K562 (cell line): ENCODE data around the gene STRA8. TPM values are rescaled to one million over a fixed set of nuclear protein-coding genes. Genes with fewer than 3 reads are reported as not detected.

Experiments
- ATAC-seq: fragments of 200-7000 bp; cut with Tn5 transposase; 3 replicates; pipeline ENCODE4 v1.9.1; 2020; ENCODE audit warnings: moderate library complexity
- BruUV-seq: library from RNA; stranded (reverse); fragments of 400-500 nt; replicated peaks from 2 replicates; lab custom pipeline; 2021; lab: Mats Ljungman, UMichigan
- CTCF ChIA-PET: fragments of 300-600 bp; formaldehyde crosslinking; extraction: SDS; loops from one replicate; lab custom pipeline; 2021; ENCODE audit warnings: low intra/inter-chr PET ratio; lab: Yijun Ruan, JAX
- POLR2A ChIA-PET: fragments of 300-600, 350-650 bp; sonication (Branson Sonifier 250); formaldehyde crosslinking; extraction: SDS; loops from one replicate; lab custom pipeline; 2021; ENCODE audit warnings: antibody characterized with exemption, inconsistent platforms; lab: Yijun Ruan, JAX
- DNase-seq, 4 experiments: peaks; one replicate each; pipeline versions ENCODE4 v3.0.0 to v3.0.0-alpha.2; 2011 to 2018; ENCODE audit warnings: low spot score in 3 of 4, mixed read lengths in 3 of 4; ENCODE audit errors: extremely low read depth in 1 of 4
- FAIRE-seq: peaks from 2 replicates; lab custom pipeline; 2011; peaks lifted over from hg19 to GRCh38; lab: Jason Lieb, UNC
- H2AFZ ChIP-seq: 2 replicates; pipeline ENCODE4 v1.6.0; 2011; ENCODE audit warnings: low read depth, low read length, control low read depth, inconsistent platforms
- H3K27ac ChIP-seq: fragments of 200-600 bp; 3 replicates; pipeline ENCODE4 v1.8.0; 2011; ENCODE audit warnings: low read depth, mild to moderate bottlenecking, control low read depth, inconsistent platforms, low read length, moderate library complexity, mixed read lengths; ENCODE audit errors: extremely low read depth
- H3K27me3 ChIP-seq, 2 experiments: fragments of 300-600 bp in 1 of 2; 2 replicates in 1 of 2; 3 replicates in 1 of 2; pipeline versions ENCODE4 v1.6.0 to v1.8.0; 2011; ENCODE audit warnings: inconsistent platforms in 2 of 2, low read length in 2 of 2, mild to moderate bottlenecking in 1 of 2, mixed read lengths in 1 of 2, moderate library complexity in 1 of 2; ENCODE audit not compliant: control insufficient read depth in 2 of 2, insufficient read depth in 2 of 2
- H3K36me3 ChIP-seq: fragments of 300-600 bp; 3 replicates; pipeline ENCODE4 v1.8.0; 2011; ENCODE audit warnings: mild to moderate bottlenecking, low read length, inconsistent platforms; ENCODE audit not compliant: control insufficient read depth, insufficient read depth
- H3K4me1 ChIP-seq, 2 experiments: fragments of 200-600 bp in 1 of 2; replicated peaks in 1 of 2; 2 replicates in 1 of 2; 3 replicates in 1 of 2; pipeline versions ENCODE4 v1.5.1 to v1.8.0; 2011; ENCODE audit warnings: inconsistent platforms in 2 of 2, low read length in 2 of 2, mild to moderate bottlenecking in 1 of 2, mixed read lengths in 1 of 2, moderate library complexity in 1 of 2; ENCODE audit not compliant: control insufficient read depth in 2 of 2, insufficient read depth in 2 of 2
- H3K4me2 ChIP-seq: 2 replicates; pipeline ENCODE4 v1.6.1; 2011; ENCODE audit warnings: low read length, control low read depth, inconsistent platforms, mixed read lengths; ENCODE audit not compliant: insufficient read depth
- H3K4me3 ChIP-seq: fragments of 200-600 bp; sonication (generic), shearing (Covaris generic); 2 replicates; pipeline ENCODE4 v1.5.1; 2016; ENCODE audit warnings: control low read depth, inconsistent platforms
- H3K79me2 ChIP-seq: fragments of 200-600 bp; 3 replicates; pipeline ENCODE4 v1.8.0; 2011; ENCODE audit warnings: low read length, inconsistent platforms; ENCODE audit not compliant: control insufficient read depth, insufficient read depth
- H3K9ac ChIP-seq, 2 experiments: 2 replicates each; pipeline versions ENCODE4 v1.6.0 to v1.6.1; 2011; ENCODE audit warnings: low read depth in 2 of 2, low read length in 2 of 2, control low read depth in 1 of 2, inconsistent platforms in 1 of 2, mild to moderate bottlenecking in 1 of 2, mixed read lengths in 1 of 2; ENCODE audit not compliant: insufficient read depth in 1 of 2
- H3K9me1 ChIP-seq: one replicate; pipeline ENCODE4 v1.6.0; 2011; ENCODE audit warnings: inconsistent platforms, mild to moderate bottlenecking, low read length, moderate library complexity; ENCODE audit not compliant: control insufficient read depth, insufficient read depth
- H3K9me3 ChIP-seq: replicated peaks from 2 replicates; pipeline ENCODE4 v1.5.1; 2011; ENCODE audit warnings: low read depth, low read length, inconsistent platforms; ENCODE audit not compliant: control insufficient read depth, insufficient read depth
- H4K20me1 ChIP-seq: replicated peaks from 2 replicates; pipeline ENCODE4 v1.6.1; 2011; ENCODE audit warnings: low read length, inconsistent platforms, mixed read lengths; ENCODE audit not compliant: control insufficient read depth, insufficient read depth
- BRF1 ChIP-seq: IDR thresholded peaks from 3 replicates; pipeline ENCODE4 v1.6.1; 2011; ENCODE audit warnings: borderline replicate concordance, mild to moderate bottlenecking; ENCODE audit not compliant: insufficient read length; ENCODE audit errors: extremely low read depth
- GTF2F1 ChIP-seq: IDR thresholded peaks from 2 replicates; pipeline ENCODE4 v1.6.1; 2011; ENCODE audit warnings: low read depth, low read length, improper control_type of control experiment
- LCOR ChIP-seq: sonication (generic); formaldehyde crosslinking; IDR thresholded peaks from 2 replicates; pipeline ENCODE4 v1.8.0; 2022; ENCODE audit warnings: mild to moderate bottlenecking, missing genetic modification reagents
- NFE2 ChIP-seq: IDR thresholded peaks from 2 replicates; pipeline ENCODE4 v1.6.1; 2014; ENCODE audit warnings: antibody characterized with exemption, low read depth
- NFRKB ChIP-seq: fragments of 450-650 bp; IDR thresholded peaks from 2 replicates; pipeline ENCODE4 v1.6.1; 2016; ENCODE audit warnings: low read depth
- NUFIP1 ChIP-seq: fragments of 450-650 bp; IDR thresholded peaks from 2 replicates; pipeline ENCODE4 v1.6.1; 2018; ENCODE audit not compliant: partially characterized antibody
- PCBP1 ChIP-seq: fragments of 200-400 bp; formaldehyde crosslinking; IDR thresholded peaks from 2 replicates; pipeline ENCODE4 v1.6.1; 2018; ENCODE audit warnings: mild to moderate bottlenecking, low read depth, low read length; ENCODE audit not compliant: poor library complexity, severe bottlenecking
- POLR2A ChIP-seq: fragments of 450-650 bp; conservative IDR thresholded peaks from 2 replicates; pipeline ENCODE4 v1.6.1; 2016
- PTBP1 ChIP-seq: fragments of 200-400 bp; formaldehyde crosslinking; IDR thresholded peaks from 2 replicates; pipeline ENCODE4 v1.6.1; 2017; ENCODE audit warnings: low read depth, low read length
- SNRNP70 ChIP-seq: fragments of 200-400 bp; formaldehyde crosslinking; optimal IDR thresholded peaks from 2 replicates; pipeline ENCODE3; 2017; ENCODE audit warnings: low read depth, low read length
- TOE1 ChIP-seq, 2 experiments: fragments of 450-650 bp in 1 of 2; sonication (generic) in 1 of 2; formaldehyde crosslinking in 1 of 2; IDR thresholded peaks; 2 replicates each; pipeline versions ENCODE4 v1.7.1 to v1.8.0; 2016 to 2022; ENCODE audit warnings: borderline replicate concordance in 2 of 2, mild to moderate bottlenecking in 2 of 2, antibody characterized with exemption in 1 of 2, inconsistent platforms in 1 of 2, low read depth in 1 of 2, missing genetic modification reagents in 1 of 2, moderate library complexity in 1 of 2
- ZBTB1 ChIP-seq: sonication (generic); formaldehyde crosslinking; IDR thresholded peaks from 2 replicates; pipeline ENCODE4 v1.8.1; 2023; ENCODE audit warnings: missing genetic modification reagents, low read depth, mild to moderate bottlenecking, borderline replicate concordance
- ZBTB8A ChIP-seq: fragments of 450-650 bp; IDR thresholded peaks from 2 replicates; pipeline ENCODE4 v1.6.1; 2018; ENCODE audit warnings: mild to moderate bottlenecking, moderate library complexity; ENCODE audit not compliant: partially characterized antibody
- ZNF384 ChIP-seq: IDR thresholded peaks from 2 replicates; pipeline ENCODE4 v1.6.1; 2012; ENCODE audit warnings: low read depth, low read length, improper control_type of control experiment
- ZNF41 ChIP-seq: fragments of 250-450 bp; sonication (Bioruptor Pico); conservative IDR thresholded peaks from 2 replicates; pipeline ENCODE4 v1.4.0; 2020; ENCODE audit warnings: mild to moderate bottlenecking
- ZNF668 ChIP-seq: fragments of 250-450 bp; sonication (Bioruptor Pico); IDR thresholded peaks from 2 replicates; pipeline ENCODE4 v1.8.0; 2022; ENCODE audit warnings: mild to moderate bottlenecking, inconsistent platforms
- WGBS: fragments of 100-300 bp; shearing (Covaris generic); methylation state at CpG from one replicate; pipeline ENCODE4 v1.1.6; 2016; ENCODE audit warnings: low coverage, mixed read lengths; ENCODE audit not compliant: insufficient coverage; ENCODE audit errors: missing lambda C conversion rate; 5-methylcytosine and 5-hydroxymethylcytosine counted together
- in situ Hi-C: fragments of 300-500 bp; cut with MboI; formaldehyde crosslinking; loops from 4 replicates; pipeline ENCODE4 v1.15.0; 2018; ENCODE audit warnings: inconsistent platforms, mixed read lengths
- intact Hi-C: fragments of 100-400 bp; cut with micrococcal nuclease; formaldehyde crosslinking; loops from 2 replicates; pipeline ENCODE4 v1.14.2; 2022
- polyA plus RNA-seq, 8 experiments: library from polyadenylated mRNA; depleted of rRNA in 4 of 8; stranded (reverse) in 5 of 8; unstranded in 3 of 8; fragments of >200 nt; fragmentation: Nextera tagmentation in 2 of 8; fragmentation: Illumina TruSeq in 1 of 8; extraction: Ambion mirVana in 2 of 8; extraction: Trizol in 1 of 8; gene quantifications; 2 replicates each; pipeline versions ENCODE4 v1.2.1 to v1.2.3, GENCODE V29; 2011 to 2014; ENCODE audit warnings: inconsistent platforms in 1 of 8, missing spikeins in 1 of 8
- total RNA-seq, 7 experiments: library from RNA; depleted of rRNA in 6 of 7; stranded (reverse); fragments of >200 nt in 6 of 7; fragmentation: Illumina TruSeq in 2 of 7; extraction: Trizol in 2 of 7; gene quantifications; 2 replicates each; pipeline versions ENCODE4 v1.2.1 to v1.2.3, GENCODE V29; 2011 to 2021; ENCODE audit warnings: low replicate concordance in 1 of 7
- TF ChIP-seq, protein P1 (sequence below), 2 experiments: fragments of 450-650 bp in 1 of 2; sonication (generic) in 1 of 2; formaldehyde crosslinking in 1 of 2; IDR thresholded peaks in 1 of 2; conservative IDR thresholded peaks in 1 of 2; 2 replicates each; pipeline versions ENCODE4 v1.6.1 to v1.8.1; 2016 to 2023; ENCODE audit warnings: mild to moderate bottlenecking in 2 of 2, moderate library complexity in 2 of 2, inconsistent platforms in 1 of 2, missing genetic modification reagents in 1 of 2

Gene STRA8
- total and polyA plus RNA-seq, 9 of the 15 experiments (the other 6 are each of a cell fraction or from before 2014, with no cell fraction given), result not detected

DNA sequence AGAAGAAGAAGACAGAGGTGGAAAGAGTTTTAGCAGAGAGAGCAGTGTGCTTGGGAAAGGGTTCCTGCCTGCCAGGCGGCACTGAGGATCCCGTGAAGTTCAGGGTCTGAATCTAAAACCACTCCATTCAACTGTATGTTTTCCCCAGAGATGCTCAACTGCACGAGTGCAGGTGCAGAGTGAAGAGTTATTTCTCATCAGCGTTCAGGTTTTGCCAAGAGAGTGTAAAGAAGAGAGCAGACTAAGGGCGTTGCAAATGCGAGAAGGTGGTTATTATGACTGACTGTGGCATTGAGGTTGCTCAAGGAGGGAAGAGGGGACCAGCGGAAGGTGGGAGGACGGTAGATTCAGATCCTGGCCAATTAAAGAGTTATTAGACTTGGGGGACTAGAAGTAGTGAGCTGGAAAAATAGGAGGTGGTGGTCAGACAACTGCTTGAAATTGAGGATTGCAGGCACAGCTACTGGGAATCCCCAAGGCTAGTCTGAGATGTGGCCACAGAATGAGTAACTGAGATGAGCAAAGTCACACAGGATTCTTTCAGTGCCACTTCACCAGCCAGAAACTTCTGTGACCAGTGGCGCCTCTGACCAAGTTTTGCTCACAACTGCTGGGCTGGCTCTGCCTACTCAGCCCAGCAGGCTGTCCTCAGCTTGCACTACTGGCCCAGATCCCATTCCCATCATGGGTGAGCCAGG is 29.1 kb downstream of the STRA8 start:
- no peak overlapping the region for H3K9ac ChIP-seq
- no peaks in the 10 kb centered on the region for H4K20me1 ChIP-seq
- no peaks in the 10 kb centered on the region for H3K79me2 ChIP-seq
- H3K27ac ChIP-seq, result no peak overlapping the region
- POLR2A ChIA-PET, result no interaction called here
- intact Hi-C loops (no loop called here), in situ Hi-C loops (no loop called here)
- H2AFZ ChIP-seq, result no peak overlapping the region
- no peak overlapping the region for H3K4me2 ChIP-seq
- no peak for ATAC-seq
- peaks cover 53 to 68% of the 10 kb centered on the region in 2 experiments for H3K27me3 ChIP-seq
- no peaks in the 10 kb centered on the region for H3K36me3 ChIP-seq
- WGBS, result 2% methylated on average over 9 of the region's 9 CpGs
- BruUV-seq, result no TSS peak
- CTCF ChIA-PET, result no interaction called here
- no peaks in the 10 kb centered on the region for H3K9me1 ChIP-seq
- no peaks in the 10 kb centered on the region for H3K4me1 ChIP-seq
- TF ChIP-seq, protein P1, sequence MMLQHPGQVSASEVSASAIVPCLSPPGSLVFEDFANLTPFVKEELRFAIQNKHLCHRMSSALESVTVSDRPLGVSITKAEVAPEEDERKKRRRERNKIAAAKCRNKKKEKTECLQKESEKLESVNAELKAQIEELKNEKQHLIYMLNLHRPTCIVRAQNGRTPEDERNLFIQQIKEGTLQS (IDR thresholded peaks at IDR 0.05), result no peak
- TF ChIP-seq, protein P1 (CRISPR knock-in tag; conservative IDR thresholded peaks at IDR 0.05), result no peak
- no peak for TF ChIP-seq NFRKB
- no peak for TF ChIP-seq ZBTB8A
- TF ChIP-seq ZNF41 (CRISPR knock-in tag), result no peak
- TF ChIP-seq PTBP1, result no peak
- TF ChIP-seq SNRNP70, result no peak
- TF ChIP-seq ZNF384, result no peak
- TF ChIP-seq ZBTB1 (CRISPR knock-in tag), result no peak
- TF ChIP-seq GTF2F1, result no peak
- TF ChIP-seq NFE2, result no peak
- TF ChIP-seq LCOR (CRISPR knock-in tag), result no peak
- TF ChIP-seq TOE1 (IDR thresholded peaks at IDR 0.05; ENCODE audit: borderline replicate concordance), result no peak
- no peak for TF ChIP-seq TOE1 (CRISPR knock-in tag; IDR thresholded peaks at IDR 0.05; ENCODE audit: borderline replicate concordance, low read depth)
- no peak for TF ChIP-seq POLR2A
- no peak for TF ChIP-seq ZNF668 (CRISPR knock-in tag)
- TF ChIP-seq NUFIP1, result no peak
- no peak for TF ChIP-seq BRF1
- TF ChIP-seq PCBP1, result no peak
- TF ChIP-seq, all 486 proteins: peak for 0
- DNase-seq, result no peak
- Histone ChIP-seq H3K9me3 (no peaks in the 10 kb centered on the region), H3K4me3 (no peak overlapping the region)
- no peak for FAIRE-seq
